ENCODE results near the gene ZFHX3. TPM values are rescaled to one million over a fixed set of nuclear protein-coding genes. Genes with fewer than 3 reads are reported as not detected.

Gene ZFHX3
- total RNA-seq, 1 experiment from 2014 or later = 1.5 TPM

- H3K18ac ChIP-seq (ENCODE audit: insufficient read length, low read depth, low read length) = no peak overlapping the region
- no peaks in the 10 kb centered on the region for H3K9me3 ChIP-seq (ENCODE audit: control insufficient read depth, low read depth, low read length)
- H3K4me2 ChIP-seq (ENCODE audit: insufficient read depth, insufficient read length, low read length) = no peak overlapping the region
- no peak overlapping the region for H2BK20ac ChIP-seq (ENCODE audit: low read depth, low read length, poor library complexity, severe bottlenecking)
- peaks cover 0 to 4% of the 10 kb centered on the region in 2 experiments; a peak in 2 of 5 replicates for H3K9me3 Mint-ChIP-seq
- H3K36me3 Mint-ChIP-seq (ENCODE audit: insufficient read depth in 1 of 3, low read depth in 3 of 3) = no peaks in the 10 kb centered on the region; a peak in 1 of 7 replicates
- H4K8ac ChIP-seq (replicated peaks; ENCODE audit: insufficient read length, low read depth, low read length) = no peak overlapping the region
- no peak overlapping the region for H3T11ph ChIP-seq (ENCODE audit: low read length)
- H3K27ac ChIP-seq (ENCODE audit: insufficient read length, low read depth, low read length) = no peak overlapping the region
- no peak overlapping the region for H2BK5ac ChIP-seq (ENCODE audit: insufficient read length, low read length)
- no peak overlapping the region for H3K27ac Mint-ChIP-seq
- H3K23me2 ChIP-seq (ENCODE audit: insufficient read length, low read depth, low read length, poor library complexity, severe bottlenecking) = no peaks in the 10 kb centered on the region
- H3K4me1 Mint-ChIP-seq = peaks cover 45 to 50% of the 10 kb centered on the region in 2 experiments
- peaks cover 2% of the 10 kb centered on the region; the same call in 1 of the 2 replicates for H3K4me1 ChIP-seq (ENCODE audit: insufficient read depth, low read length)
- no peak overlapping the region for H3K9ac ChIP-seq (ENCODE audit: extremely low read depth, insufficient read length, low read length)
- no peaks in the 10 kb centered on the region for H4K20me1 ChIP-seq (ENCODE audit: control insufficient read depth, insufficient read depth, insufficient read length)
- no peak overlapping the region for H2BK15ac ChIP-seq (ENCODE audit: low read depth, low read length)
- H4K91ac ChIP-seq (ENCODE audit: insufficient read length, low read depth, low read length) = no peak overlapping the region
- no CpG with 5 or more reads among the region's 22 CpGs for WGBS (ENCODE audit: extremely low coverage, insufficient read length, low lambda C conversion rate)
- TF ChIP-seq CTCF (conservative IDR thresholded peaks at IDR 0.05) = no peak
- no peak overlapping the region for H3K23ac ChIP-seq (ENCODE audit: insufficient read length, low read depth, low read length)
- no peak for DNase-seq
- no peak overlapping the region for H2BK12ac ChIP-seq (ENCODE audit: insufficient read length, low read depth, low read length)
- H4K5ac ChIP-seq (ENCODE audit: insufficient read length, low read depth, low read length) = no peak overlapping the region
- H3K4ac ChIP-seq (ENCODE audit: low read depth, low read length) = no peak overlapping the region
- no peaks in the 10 kb centered on the region for H3K79me1 ChIP-seq (ENCODE audit: insufficient read depth, low read depth, low read length, poor library complexity, severe bottlenecking)
- no peaks in the 10 kb centered on the region for H3K79me2 ChIP-seq (ENCODE audit: insufficient read depth, low read length)
- H3K4me3 Mint-ChIP-seq = no peak overlapping the region; a peak in 1 of 5 replicates
- H2AK5ac ChIP-seq (ENCODE audit: insufficient read length, low read length) = no peak overlapping the region
- peaks cover 2% of the 10 kb centered on the region for H3K27me3 Mint-ChIP-seq (ENCODE audit: low read depth)
- H3K14ac ChIP-seq (ENCODE audit: insufficient read depth, low read length) = no peak overlapping the region
- H2AFZ ChIP-seq (ENCODE audit: low read length) = no peak overlapping the region
- H3K56ac ChIP-seq (ENCODE audit: insufficient read length, low read depth, low read length) = no peak overlapping the region
- no peak overlapping the region for H2BK120ac ChIP-seq (ENCODE audit: low read depth, low read length, poor library complexity, severe bottlenecking)
- no peaks in the 10 kb centered on the region for H3K27me3 ChIP-seq (ENCODE audit: insufficient read depth, low read length)
Observed at GRCh38 chr16:72937916-72938794, 109.8 kb downstream of the ZFHX3 start.

All from H9 (cell line).